SK-N-SH (cell line): Measurements from ENCODE around the gene MIOS. TPM values are rescaled to one million over a fixed set of nuclear protein-coding genes. Genes with fewer than 3 reads are reported as not detected.
A peak's percentile ranks its signal among the peaks of the same experiment; 100 is the strongest.

Experiments
- CTCF ChIA-PET: fragments of 300-600, 350-600 bp; formaldehyde crosslinking; extraction: SDS; loops from one replicate; lab custom pipeline; 2021; lab: Yijun Ruan, JAX
- POLR2A ChIA-PET: fragments of 350-600 bp; sonication (Branson Sonifier 250); formaldehyde crosslinking; extraction: SDS; loops from one replicate; lab custom pipeline; 2020; ENCODE audit warnings: antibody characterized with exemption, inconsistent platforms; lab: Yijun Ruan, JAX
- DNase-seq: peaks from one replicate; pipeline ENCODE4 v3.0.0; 2012
- H2AFZ ChIP-seq: fragments of 200-600 bp; sonication (generic); 2 replicates; pipeline ENCODE4 v1.8.1; 2016; ENCODE audit warnings: antibody characterized with exemption, mild to moderate bottlenecking, low read depth
- H3F3A ChIP-seq: fragments of 200-600 bp; sonication (generic); replicated peaks from 2 replicates; pipeline ENCODE3; 2016; ENCODE audit warnings: antibody characterized with exemption, mild to moderate bottlenecking; ENCODE audit not compliant: insufficient read depth
- H3K27ac ChIP-seq, 2 experiments: fragments of 200-500 bp in 1 of 2; fragments of 200-600 bp in 1 of 2; sonication (Bioruptor generic) in 1 of 2; sonication (generic), shearing (Covaris generic) in 1 of 2; 2 replicates each; pipeline versions ENCODE4 v1.5.1 to v1.6.1; 2014 to 2016; ENCODE audit warnings: low read depth in 2 of 2, inconsistent platforms in 1 of 2, low read length in 1 of 2, mild to moderate bottlenecking in 1 of 2, mixed read lengths in 1 of 2
- H3K27me3 ChIP-seq: fragments of 200-600 bp; sonication (generic), shearing (Covaris generic); 2 replicates; pipeline ENCODE4 v1.6.1; 2016; ENCODE audit warnings: mixed run types; ENCODE audit not compliant: insufficient read depth
- H3K36me3 ChIP-seq, 2 experiments: fragments of 200-500 bp in 1 of 2; fragments of 200-600 bp in 1 of 2; sonication (Bioruptor generic) in 1 of 2; sonication (generic) in 1 of 2; replicated peaks in 1 of 2; 2 replicates each; pipeline versions ENCODE3 to v1.5.1; 2014 to 2016; ENCODE audit warnings: low read length in 1 of 2, mild to moderate bottlenecking in 1 of 2; ENCODE audit not compliant: insufficient read depth in 2 of 2, control insufficient read depth in 1 of 2
- H3K4me1 ChIP-seq, 2 experiments: fragments of 200-500 bp in 1 of 2; fragments of 200-600 bp in 1 of 2; sonication (Bioruptor generic) in 1 of 2; sonication (generic), shearing (Covaris generic) in 1 of 2; 2 replicates each; pipeline versions ENCODE4 v1.5.1 to v1.6.1; 2014 to 2016; ENCODE audit warnings: low read depth in 1 of 2, low read length in 1 of 2, mixed run types in 1 of 2; ENCODE audit not compliant: insufficient read depth in 2 of 2, control insufficient read depth in 1 of 2
- H3K4me2 ChIP-seq: fragments of 200-600 bp; sonication (generic), shearing (Covaris generic); 2 replicates; pipeline ENCODE4 v1.6.1; 2017; ENCODE audit warnings: mixed run types
- H3K4me3 ChIP-seq, 2 experiments: fragments of 200-500 bp in 1 of 2; fragments of 200-600 bp in 1 of 2; sonication (Bioruptor generic) in 1 of 2; sonication (generic), shearing (Covaris generic) in 1 of 2; 2 replicates each; pipeline versions ENCODE4 v1.5.1 to v1.8.1; 2014 to 2016; ENCODE audit warnings: low read depth in 2 of 2, inconsistent platforms in 1 of 2, low read length in 1 of 2, mild to moderate bottlenecking in 1 of 2, mixed read lengths in 1 of 2, moderate library complexity in 1 of 2
- H3K79me2 ChIP-seq: fragments of 200-600 bp; sonication (generic); 2 replicates; pipeline ENCODE4 v1.8.1; 2017; ENCODE audit warnings: mild to moderate bottlenecking; ENCODE audit not compliant: insufficient read depth
- H3K9ac ChIP-seq: fragments of 200-600 bp; sonication (generic); 2 replicates; pipeline ENCODE4 v1.6.1; 2017; ENCODE audit warnings: mixed run types
- H3K9me2 ChIP-seq: fragments of 200-600 bp; sonication (generic); 2 replicates; pipeline ENCODE4 v1.6.1; 2017; ENCODE audit warnings: mixed run types
- H3K9me3 ChIP-seq: fragments of 200-600 bp; sonication (generic); 2 replicates; pipeline ENCODE4 v1.6.1; 2017; ENCODE audit warnings: mixed run types, mild to moderate bottlenecking, moderate library complexity
- H4K20me1 ChIP-seq: fragments of 200-600 bp; sonication (generic); 2 replicates; pipeline ENCODE4 v1.6.1; 2017; ENCODE audit warnings: mild to moderate bottlenecking, mixed run types; ENCODE audit not compliant: insufficient read depth
- ELF1 ChIP-seq: IDR thresholded peaks from 2 replicates; pipeline ENCODE4 v1.4.0; 2012
- EP300 ChIP-seq, 2 experiments: IDR thresholded peaks; 2 replicates each; pipeline versions ENCODE4 v1.4.0 to v1.6.1; 2012; ENCODE audit warnings: borderline replicate concordance in 1 of 2, low read depth in 1 of 2, low read length in 1 of 2
- EZH2phosphoT487 ChIP-seq: fragments of 200-600 bp; sonication (generic); IDR thresholded peaks from 2 replicates; pipeline ENCODE4 v1.6.1; 2017; ENCODE audit warnings: low read depth, mixed run types, mild to moderate bottlenecking, antibody characterized with exemption, moderate library complexity, borderline replicate concordance
- GABPA ChIP-seq: IDR thresholded peaks from 2 replicates; pipeline ENCODE4 v1.4.0; 2012; ENCODE audit warnings: low read depth, mild to moderate bottlenecking
- MXI1 ChIP-seq: IDR thresholded peaks from 2 replicates; pipeline ENCODE4 v1.6.1; 2012; ENCODE audit warnings: mild to moderate bottlenecking, low read depth, low read length, improper control_type of control experiment
- TAF1 ChIP-seq: IDR thresholded peaks from 2 replicates; pipeline ENCODE4 v1.6.1; 2012; ENCODE audit warnings: low read depth, mild to moderate bottlenecking, low read length, moderate library complexity, borderline replicate concordance
- TEAD4 ChIP-seq: IDR thresholded peaks from 2 replicates; pipeline ENCODE4 v1.4.0; 2012; ENCODE audit warnings: mild to moderate bottlenecking, borderline replicate concordance; ENCODE audit not compliant: insufficient read depth
- WGBS: methylation state at CpG from one replicate; pipeline ENCODE4 v1.1.6; 2017; ENCODE audit warnings: low lambda C conversion rate; 5-methylcytosine and 5-hydroxymethylcytosine counted together
- polyA plus RNA-seq, 3 experiments: library from polyadenylated mRNA; depleted of rRNA; stranded (reverse); fragments of >200 nt; gene quantifications; 2 replicates each; pipeline ENCODE4 v1.2.3, GENCODE V29; 2012
- TF ChIP-seq, protein P1 (sequence below): IDR thresholded peaks from 2 replicates; pipeline ENCODE4 v1.6.1; 2012; ENCODE audit warnings: mild to moderate bottlenecking, low read depth, low read length, moderate library complexity
- TF ChIP-seq, protein P2 (sequence below): fragments of 200-600 bp; sonication (generic); IDR thresholded peaks from 2 replicates; pipeline ENCODE4 v1.6.1; 2017; ENCODE audit warnings: antibody characterized with exemption, mild to moderate bottlenecking, moderate library complexity
- TF ChIP-seq, protein P3 (sequence below): IDR thresholded peaks from 2 replicates; pipeline ENCODE4 v1.4.0; 2012; ENCODE audit warnings: low read depth

The MIOS gene
- polyA plus RNA-seq, 1 of the 3 experiments (the other 2 are of a cell fraction), result 16.4 TPM

DNA sequence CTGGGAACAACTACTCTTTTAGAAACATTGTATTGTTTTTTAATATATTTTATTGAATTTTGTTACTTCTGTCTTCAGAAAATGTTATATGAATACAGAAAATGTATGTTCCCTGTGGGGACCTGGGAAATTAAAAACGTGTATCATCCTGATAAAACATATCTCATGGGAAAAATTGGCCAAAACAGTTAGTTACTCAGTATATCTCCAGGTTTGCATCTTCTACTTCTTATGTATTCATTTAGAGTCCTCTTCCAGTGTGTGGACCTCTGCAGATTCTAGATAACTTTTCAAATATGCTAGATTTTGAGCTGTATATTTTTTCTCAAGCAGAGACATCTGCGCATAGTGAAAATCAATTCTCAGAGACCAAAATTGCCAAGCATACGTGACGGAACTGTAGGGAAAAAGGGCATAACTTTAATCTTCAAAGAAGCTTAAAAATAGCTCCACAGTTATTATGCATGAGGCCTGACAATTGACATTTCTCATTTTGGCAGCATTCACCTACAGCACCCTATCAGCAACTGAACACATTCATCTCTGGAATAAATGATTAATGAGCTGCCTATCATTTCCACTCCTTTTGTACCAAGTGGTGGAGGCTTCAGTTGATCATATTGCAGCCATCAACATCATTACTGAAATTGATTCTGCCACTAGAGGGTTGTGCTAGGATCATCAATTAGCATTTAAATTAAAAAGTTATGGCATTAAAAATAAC lies 47.5 kb downstream of the MIOS start:
- Histone ChIP-seq H4K20me1 (no peaks in the 10 kb centered on the region), H3K4me3 (no peak overlapping the region), H2AFZ (no peak overlapping the region), H3K79me2 (no peaks in the 10 kb centered on the region), H3F3A (no peaks in the 10 kb centered on the region), H3K27ac (peak overlapping the region in 1 of 2 experiments; percentile 94; a peak in 2 of 4 replicates), H3K27me3 (no peaks in the 10 kb centered on the region), H3K4me1 (peaks cover 0 to 39% of the 10 kb centered on the region in 2 experiments; a peak in 2 of 4 replicates), H3K9me3 (no peaks in the 10 kb centered on the region), H3K9me2 (no peaks in the 10 kb centered on the region), H3K9ac (no peak overlapping the region), H3K36me3 (peaks cover 5 to 19% of the 10 kb centered on the region in 2 experiments), H3K4me2 (no peak overlapping the region)
- ChIA-PET POLR2A (interaction anchor here (0.6 kb wide), 1 partner anchor 26 kb away, joined by 3 read pairs; no protein-coding TSS in a partner anchor), CTCF (interaction anchor here (0.7 to 2.3 kb wide), 4 partner anchors 18 to 615 kb away, joined by 3 to 10 read pairs (median 6); no protein-coding TSS in a partner anchor)
- TF ChIP-seq TAF1 (no peak), EP300 (IDR thresholded peaks at IDR 0.05; ENCODE audit: borderline replicate concordance in 1 of 2, low read depth in 1 of 2, low read length in 1 of 2) (no peak), ELF1 (no peak), GABPA (no peak), EZH2phosphoT487 (no peak), TEAD4 (no peak), MXI1 (no peak)
- TF ChIP-seq, protein P1, sequence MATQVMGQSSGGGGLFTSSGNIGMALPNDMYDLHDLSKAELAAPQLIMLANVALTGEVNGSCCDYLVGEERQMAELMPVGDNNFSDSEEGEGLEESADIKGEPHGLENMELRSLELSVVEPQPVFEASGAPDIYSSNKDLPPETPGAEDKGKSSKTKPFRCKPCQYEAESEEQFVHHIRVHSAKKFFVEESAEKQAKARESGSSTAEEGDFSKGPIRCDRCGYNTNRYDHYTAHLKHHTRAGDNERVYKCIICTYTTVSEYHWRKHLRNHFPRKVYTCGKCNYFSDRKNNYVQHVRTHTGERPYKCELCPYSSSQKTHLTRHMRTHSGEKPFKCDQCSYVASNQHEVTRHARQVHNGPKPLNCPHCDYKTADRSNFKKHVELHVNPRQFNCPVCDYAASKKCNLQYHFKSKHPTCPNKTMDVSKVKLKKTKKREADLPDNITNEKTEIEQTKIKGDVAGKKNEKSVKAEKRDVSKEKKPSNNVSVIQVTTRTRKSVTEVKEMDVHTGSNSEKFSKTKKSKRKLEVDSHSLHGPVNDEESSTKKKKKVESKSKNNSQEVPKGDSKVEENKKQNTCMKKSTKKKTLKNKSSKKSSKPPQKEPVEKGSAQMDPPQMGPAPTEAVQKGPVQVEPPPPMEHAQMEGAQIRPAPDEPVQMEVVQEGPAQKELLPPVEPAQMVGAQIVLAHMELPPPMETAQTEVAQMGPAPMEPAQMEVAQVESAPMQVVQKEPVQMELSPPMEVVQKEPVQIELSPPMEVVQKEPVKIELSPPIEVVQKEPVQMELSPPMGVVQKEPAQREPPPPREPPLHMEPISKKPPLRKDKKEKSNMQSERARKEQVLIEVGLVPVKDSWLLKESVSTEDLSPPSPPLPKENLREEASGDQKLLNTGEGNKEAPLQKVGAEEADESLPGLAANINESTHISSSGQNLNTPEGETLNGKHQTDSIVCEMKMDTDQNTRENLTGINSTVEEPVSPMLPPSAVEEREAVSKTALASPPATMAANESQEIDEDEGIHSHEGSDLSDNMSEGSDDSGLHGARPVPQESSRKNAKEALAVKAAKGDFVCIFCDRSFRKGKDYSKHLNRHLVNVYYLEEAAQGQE, result no peak
- TF ChIP-seq, protein P2, sequence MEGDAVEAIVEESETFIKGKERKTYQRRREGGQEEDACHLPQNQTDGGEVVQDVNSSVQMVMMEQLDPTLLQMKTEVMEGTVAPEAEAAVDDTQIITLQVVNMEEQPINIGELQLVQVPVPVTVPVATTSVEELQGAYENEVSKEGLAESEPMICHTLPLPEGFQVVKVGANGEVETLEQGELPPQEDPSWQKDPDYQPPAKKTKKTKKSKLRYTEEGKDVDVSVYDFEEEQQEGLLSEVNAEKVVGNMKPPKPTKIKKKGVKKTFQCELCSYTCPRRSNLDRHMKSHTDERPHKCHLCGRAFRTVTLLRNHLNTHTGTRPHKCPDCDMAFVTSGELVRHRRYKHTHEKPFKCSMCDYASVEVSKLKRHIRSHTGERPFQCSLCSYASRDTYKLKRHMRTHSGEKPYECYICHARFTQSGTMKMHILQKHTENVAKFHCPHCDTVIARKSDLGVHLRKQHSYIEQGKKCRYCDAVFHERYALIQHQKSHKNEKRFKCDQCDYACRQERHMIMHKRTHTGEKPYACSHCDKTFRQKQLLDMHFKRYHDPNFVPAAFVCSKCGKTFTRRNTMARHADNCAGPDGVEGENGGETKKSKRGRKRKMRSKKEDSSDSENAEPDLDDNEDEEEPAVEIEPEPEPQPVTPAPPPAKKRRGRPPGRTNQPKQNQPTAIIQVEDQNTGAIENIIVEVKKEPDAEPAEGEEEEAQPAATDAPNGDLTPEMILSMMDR, result no peak
- TF ChIP-seq, protein P3, sequence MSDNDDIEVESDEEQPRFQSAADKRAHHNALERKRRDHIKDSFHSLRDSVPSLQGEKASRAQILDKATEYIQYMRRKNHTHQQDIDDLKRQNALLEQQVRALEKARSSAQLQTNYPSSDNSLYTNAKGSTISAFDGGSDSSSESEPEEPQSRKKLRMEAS, result no peak
- WGBS, result 91% methylated on average over 4 of the region's 4 CpGs
- DNase-seq, result no peak
